ENCODE measurements around the gene SRRM4.
"Not testable (repeated sequence)": the region's sequence is repeated elsewhere in the genome, so short reads cannot be mapped to it uniquely, and the experiment has no call there.

SRRM4 gene

DNA sequence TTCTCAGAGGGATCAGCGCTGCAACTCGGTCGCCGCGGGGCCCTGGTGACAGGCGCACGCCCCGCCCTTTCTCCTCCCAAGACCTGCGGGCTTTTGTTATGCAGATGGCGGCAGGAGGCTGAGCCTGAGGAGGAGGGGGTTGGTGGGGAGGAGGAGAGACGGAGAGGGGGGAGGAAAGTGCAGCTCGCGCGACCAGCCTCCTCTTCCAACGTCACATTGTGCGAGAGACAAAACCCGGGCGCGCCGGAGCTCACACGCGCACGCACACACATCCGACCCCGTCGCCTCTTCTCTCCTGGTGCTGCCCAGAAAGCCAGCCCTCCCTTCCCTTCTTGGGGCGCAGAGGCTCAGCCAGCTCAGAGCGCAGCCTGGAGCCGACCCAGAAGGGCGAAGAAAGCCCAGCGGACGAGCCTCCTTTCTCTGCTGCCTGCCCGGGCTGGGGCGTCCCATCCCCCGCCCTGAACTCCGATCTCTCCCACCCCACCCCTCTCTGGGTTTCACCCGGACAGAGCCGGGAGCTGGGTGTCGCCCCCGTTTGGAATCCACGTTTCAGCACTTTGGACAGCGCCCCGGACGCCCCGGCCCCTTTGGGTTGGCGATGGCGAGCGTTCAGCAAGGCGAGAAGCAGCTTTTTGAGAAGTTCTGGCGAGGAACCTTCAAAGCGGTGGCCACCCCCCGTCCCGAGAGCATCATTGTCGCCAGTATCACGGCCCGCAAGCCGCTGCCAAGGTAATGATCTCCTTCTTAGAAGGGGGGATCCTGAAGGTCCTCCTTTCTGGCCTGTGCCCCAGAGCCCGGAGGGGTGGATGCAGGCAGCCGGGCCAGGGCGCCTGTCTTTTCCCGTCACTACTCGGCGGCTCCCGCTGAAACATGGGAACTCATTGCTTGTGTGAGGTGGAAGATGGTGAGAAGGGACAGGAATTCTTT is at the start of gene SRRM4:
TSS of gene SRRM4 (plus strand) at position 257 of the 927 bp plus-strand sequence. CDS start at position 599, 342 bp downstream.
- peak; percentile 96 for DNase-seq (ENCODE audit: low spot score)

DNA sequence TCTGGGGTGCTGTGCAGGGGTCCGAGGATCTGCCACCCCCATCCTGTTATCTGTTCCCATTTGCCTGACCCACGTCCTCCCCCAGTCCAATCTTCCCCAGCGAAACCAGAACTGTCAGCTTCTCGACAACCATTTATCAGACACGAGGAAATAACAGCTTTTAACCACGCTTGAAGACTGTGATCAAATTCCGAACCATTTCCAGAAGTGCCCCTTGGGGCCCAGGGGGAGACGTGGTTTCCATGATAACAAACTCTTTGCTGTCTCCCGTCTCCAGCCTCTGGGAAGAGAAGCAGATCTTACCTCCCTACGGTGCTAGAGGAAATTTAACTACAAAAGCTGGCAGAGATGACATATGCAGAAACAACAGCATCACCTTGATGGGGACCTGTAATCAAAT is 35.1 kb upstream of the SRRM4 start:
- no peak for DNase-seq (ENCODE audit: low spot score)

DNA sequence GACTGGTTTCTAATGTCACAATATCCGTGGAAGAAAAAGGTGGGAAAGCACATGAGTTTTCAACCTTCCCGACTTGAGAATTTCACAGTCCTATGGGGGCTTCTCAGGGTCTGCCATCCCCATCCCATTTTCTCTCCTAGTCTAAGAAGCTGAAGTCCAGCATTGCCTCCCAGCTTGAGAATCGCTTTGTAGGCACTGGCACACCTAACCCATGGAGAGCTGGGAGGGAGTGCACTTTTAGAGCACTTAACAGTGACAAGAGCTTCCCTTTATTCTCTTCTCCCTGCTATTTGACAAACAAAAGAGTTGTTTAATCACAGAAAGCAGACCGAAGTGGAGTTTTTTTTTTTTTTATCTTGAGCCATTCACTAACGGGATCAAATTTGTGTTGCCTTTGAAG is 22.8 kb upstream of the SRRM4 start:
- DNase-seq (ENCODE audit: low spot score), result no peak

GRCh38 chr12:118959348-118959747 is 22.0 kb upstream of the SRRM4 start:
- DNase-seq (ENCODE audit: low spot score), result no peak

- no peak for DNase-seq (ENCODE audit: low spot score)
Observed at GRCh38 chr12:118959985-118960560, 21.3 kb upstream of the SRRM4 start.

DNA sequence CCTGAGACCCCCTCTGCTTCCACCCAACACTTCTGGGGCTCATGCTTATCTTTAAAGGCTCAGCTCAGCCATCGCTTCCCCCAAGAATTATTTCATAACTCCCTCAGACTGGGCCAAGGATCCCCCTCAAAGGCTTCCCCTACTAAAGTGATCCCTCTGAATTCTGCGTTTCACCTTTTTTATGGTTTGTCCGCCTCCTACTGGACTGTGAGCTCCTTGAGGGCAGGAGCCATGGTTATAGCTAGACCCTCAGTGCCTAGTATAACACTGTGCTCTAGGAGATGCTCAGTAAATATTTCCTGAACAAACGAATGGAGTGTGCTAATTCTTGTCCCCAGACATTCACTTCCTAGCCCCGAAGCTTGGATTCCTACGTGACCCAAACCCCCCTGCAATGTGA is 20.5 kb upstream of the SRRM4 start:
- DNase-seq (ENCODE audit: low spot score), result no peak

GRCh38 chr12:118964988-118965387 is 16.4 kb upstream of the SRRM4 start:
- DNase-seq (ENCODE audit: low spot score), result no peak

DNA sequence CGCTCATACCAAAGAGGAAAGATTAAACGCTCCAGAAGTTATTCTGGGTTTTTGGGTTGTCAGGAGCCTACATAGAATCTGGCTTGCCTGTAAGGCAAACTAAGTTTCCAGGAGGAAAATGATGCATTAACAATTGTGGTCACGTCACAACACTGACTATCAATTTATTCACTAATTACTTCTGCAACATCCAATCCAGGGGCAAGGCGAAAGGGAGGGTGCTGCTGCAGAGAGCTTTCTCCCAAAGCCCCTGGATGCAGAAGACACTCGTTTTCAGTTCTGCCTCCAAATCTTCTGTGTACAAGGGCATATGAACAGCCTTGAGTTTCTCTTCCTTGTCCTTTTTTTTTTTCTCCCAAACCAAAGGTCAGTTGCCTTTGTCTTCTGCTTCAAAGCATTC is 10.5 kb upstream of the SRRM4 start:
- DNase-seq (ENCODE audit: low spot score), result no peak

DNA sequence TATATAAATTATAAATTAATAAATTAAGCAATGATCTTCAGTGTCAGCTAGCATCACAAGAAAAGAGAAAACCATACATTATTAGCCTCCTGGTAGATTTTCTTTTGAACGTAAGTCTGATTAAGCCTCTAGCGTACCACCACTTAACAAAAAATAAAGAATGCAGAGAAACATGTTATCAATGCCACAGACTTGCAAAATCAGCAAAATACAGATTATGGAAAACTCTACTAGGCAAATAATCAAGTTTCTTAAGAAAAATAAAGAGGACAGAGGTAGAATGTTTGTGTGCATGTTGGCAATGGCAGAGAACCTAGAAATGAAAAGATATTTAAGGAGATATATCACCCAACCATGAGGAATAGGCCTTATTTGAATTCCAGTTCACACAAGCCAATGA is 8.4 kb upstream of the SRRM4 start:
- DNase-seq (ENCODE audit: low spot score), result no peak

DNA sequence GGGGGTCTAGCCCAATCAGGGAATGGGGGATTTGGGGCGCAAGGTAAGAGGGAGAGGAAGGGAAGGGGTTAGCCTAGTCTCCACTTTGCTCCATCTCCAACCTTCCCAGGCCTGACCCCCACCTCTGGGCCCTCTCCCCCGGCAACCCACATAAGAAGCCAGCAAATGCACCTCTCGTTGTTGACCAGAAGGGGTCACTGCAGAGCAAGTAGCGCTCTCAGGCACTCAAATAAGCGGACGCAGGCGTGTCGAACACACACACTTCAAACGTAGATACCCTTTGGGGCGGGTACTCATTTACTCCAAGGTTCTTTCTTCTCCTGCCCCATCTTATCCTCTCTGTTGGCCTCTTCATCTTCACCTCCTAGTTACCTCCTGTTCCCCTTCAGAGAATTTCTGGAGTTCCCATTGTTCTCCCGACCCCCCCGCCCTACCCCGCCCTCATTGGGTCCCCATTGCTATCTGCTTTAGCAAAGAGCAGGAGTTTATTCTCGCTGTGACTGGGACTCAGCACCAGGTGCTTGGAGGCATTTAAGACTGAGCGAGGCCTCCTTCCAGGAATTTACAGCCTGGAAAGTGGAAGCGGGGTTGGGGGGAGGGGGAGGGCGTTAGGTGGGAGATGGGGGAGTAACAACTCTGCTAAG is 1.5 kb upstream of the SRRM4 start:
- peak; percentile 85 for DNase-seq (ENCODE audit: low spot score)

GRCh38 chr12:118980407-118981014 is 830 bp upstream of the SRRM4 start:
- peak; percentile 84 for DNase-seq (ENCODE audit: low spot score)

GRCh38 chr12:118982302-118982701 is 961 bp downstream of the SRRM4 start:
- DNase-seq (ENCODE audit: low spot score), result no peak

GRCh38 chr12:118982984-118983761 is 1.8 kb downstream of the SRRM4 start:
- DNase-seq (ENCODE audit: low spot score), result no peak

- no peak for DNase-seq (ENCODE audit: low spot score)
Observed at GRCh38 chr12:118984161-118984943, 3.0 kb downstream of the SRRM4 start.

DNA sequence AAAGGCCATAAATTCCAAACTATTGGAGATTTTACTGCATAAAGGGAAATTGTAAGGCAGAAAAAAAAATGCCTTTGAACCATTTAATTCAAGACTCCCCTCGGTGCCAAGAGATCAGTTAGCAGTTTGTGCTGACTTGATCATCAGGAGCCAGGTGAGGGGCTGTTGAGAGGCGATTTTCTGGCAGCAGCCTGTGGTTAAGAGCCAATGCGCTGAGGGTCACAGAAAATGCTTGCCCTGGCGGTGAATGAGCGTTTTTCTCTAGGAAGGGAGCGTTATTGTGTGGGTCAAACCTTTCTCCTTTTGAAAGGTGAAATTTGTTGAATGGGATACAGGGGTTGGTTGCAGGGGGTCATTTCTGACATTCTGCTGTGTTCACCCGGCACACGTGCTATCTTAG is 4.7 kb downstream of the SRRM4 start:
- DNase-seq (ENCODE audit: low spot score), result no peak

DNA sequence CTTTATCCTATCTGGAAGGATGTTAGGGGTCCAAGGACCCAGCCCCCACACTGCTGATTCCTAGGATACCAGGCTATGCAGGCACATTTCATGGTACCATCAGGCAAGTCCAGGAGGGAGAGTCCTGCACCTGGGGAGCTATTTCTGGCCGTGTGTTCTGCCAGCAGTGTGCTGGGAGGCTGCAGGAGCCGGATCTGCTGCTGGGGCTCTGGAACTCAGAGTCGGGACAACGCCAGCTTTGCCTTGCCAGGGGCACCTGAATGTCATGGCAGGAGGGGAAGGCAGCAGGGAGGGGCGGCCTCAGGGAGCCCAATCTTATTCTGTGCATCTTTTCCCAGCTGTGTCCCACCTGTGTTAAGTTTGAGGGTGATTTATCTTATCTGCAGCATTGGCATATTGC is 17.8 kb downstream of the SRRM4 start:
- DNase-seq (ENCODE audit: low spot score), result no peak

- no peak for DNase-seq (ENCODE audit: low spot score)
Observed at GRCh38 chr12:119005085-119005484, 23.7 kb downstream of the SRRM4 start.

DNA sequence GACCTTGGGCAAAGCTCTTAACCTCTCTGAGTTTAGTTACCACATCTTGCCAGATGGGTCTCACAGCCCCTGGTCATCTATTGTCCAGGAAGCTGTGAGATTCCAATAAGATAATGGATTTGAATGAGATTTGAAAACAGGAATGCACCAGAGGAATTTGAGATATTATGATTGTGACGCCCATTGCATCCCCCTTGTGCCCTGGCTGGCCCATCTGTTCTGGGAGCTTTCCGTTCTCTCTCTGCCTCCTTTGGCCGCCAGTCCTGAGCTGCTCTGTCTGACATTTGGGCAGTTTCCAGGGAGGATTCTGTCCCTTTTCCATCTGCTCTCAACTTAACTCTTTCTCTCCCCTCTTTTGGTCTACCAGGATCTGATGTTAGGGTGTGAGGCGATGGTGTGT is 24.6 kb downstream of the SRRM4 start:
- DNase-seq (ENCODE audit: low spot score), result no peak

DNA sequence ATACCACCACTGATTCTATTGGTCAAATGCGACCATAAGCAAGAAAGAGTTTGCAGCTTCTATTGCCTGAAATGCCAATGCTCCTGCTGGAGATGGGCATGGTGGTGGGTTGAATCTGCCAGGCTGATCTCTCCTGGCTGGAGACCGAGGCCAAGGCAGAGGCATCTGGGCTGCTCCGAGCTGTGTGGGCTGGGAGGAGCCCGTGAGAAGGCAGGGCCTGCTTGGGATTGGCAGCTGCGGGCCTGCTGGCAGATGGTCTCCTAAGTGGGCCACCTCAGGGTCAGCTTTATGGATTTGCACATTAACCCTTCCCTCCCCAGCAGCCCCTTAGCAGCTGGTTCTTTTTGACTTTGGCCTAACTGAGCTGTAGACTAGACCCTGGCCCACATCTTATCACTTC is 25.4 kb downstream of the SRRM4 start:
- peak; percentile 83 for DNase-seq (ENCODE audit: low spot score)

DNA sequence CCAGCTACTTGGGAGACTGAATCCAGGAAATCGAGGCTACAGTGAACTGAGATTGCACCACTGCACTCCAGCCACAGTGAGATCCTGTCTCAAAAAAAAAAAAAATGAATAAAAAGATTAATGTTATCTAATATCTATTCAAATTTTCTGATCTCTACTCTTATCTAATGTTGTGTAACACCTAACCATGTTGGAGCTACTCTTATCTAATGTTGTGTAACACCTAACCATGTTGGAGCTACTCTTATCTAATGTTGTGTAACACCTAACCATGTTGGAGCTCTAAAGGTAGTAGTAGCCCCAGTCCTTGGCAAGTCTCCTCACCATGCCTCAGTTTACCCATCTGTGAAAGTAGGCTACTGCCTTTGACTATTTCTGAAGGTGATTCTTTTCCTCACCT is 26.9 kb downstream of the SRRM4 start:
- DNase-seq (ENCODE audit: low spot score), result not testable (repeated sequence)

DNA sequence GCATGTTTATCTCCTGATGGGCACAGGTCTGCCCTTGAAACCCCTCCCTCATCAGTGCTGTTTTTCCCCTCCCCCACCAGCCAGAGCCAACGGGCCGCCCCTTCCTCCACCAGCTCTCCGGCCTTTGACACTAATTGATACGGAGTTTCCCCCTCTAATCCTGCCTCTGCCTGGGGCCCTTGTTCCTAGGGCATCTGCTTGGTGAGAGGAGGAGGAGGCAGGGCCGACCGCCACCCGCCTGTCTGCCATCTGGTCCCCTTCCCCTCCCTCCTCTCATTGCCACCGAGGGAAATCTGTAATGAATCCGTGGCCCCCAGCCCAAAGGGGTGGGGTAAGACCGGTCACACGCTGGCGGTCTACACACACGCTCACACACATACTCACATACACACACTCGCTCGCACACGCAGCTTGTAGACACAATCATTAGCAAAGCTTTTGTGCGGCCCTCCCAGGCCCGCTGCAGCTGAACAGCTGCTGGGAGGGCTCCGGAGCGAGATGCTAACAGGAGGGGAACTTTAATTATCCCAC is 27.4 kb downstream of the SRRM4 start:
- peak; percentile 92 for DNase-seq (ENCODE audit: low spot score)

Measured in ecto neural progenitor cell (in vitro differentiated cells).